Mesodermal cell (in vitro differentiated cells): ENCODE measurements around the gene BBOX1.

ENCODE experiments used
- H3K27ac ChIP-seq: 2 replicates; pipeline ENCODE4 v1.7.0; 2013; ENCODE audit warnings: mild to moderate bottlenecking, low read depth, low read length, moderate library complexity; ENCODE audit not compliant: severe bottlenecking
- H3K36me3 ChIP-seq: 2 replicates; pipeline ENCODE4 v1.7.1; 2013; ENCODE audit warnings: mild to moderate bottlenecking, low read length, moderate library complexity; ENCODE audit not compliant: control insufficient read depth, insufficient read depth
- H3K4me1 ChIP-seq: one replicate; pipeline ENCODE4 v1.7.1; 2013; ENCODE audit warnings: mild to moderate bottlenecking, low read length; ENCODE audit not compliant: insufficient read depth, control insufficient read depth, poor library complexity, severe bottlenecking
- H3K4me3 ChIP-seq: 2 replicates; pipeline ENCODE4 v1.7.0; 2013; ENCODE audit warnings: low read length, control low read depth, mild to moderate bottlenecking; ENCODE audit not compliant: insufficient read depth, poor library complexity, severe bottlenecking; ENCODE audit errors: extremely low read depth
- H3K9me3 ChIP-seq: 2 replicates; pipeline ENCODE4 v1.7.1; 2013; ENCODE audit warnings: mild to moderate bottlenecking, low read length, moderate library complexity; ENCODE audit not compliant: control insufficient read depth
- WGBS, 2 experiments: methylation state at CpG; one replicate each; pipeline ENCODE4 v1.1.5; 2013; ENCODE audit warnings: missing lambda C conversion rate in 2 of 2; ENCODE audit not compliant: insufficient coverage in 2 of 2; 5-methylcytosine and 5-hydroxymethylcytosine counted together

BBOX1 gene

GRCh38 chr11:27058456-27058855 lies 17.8 kb downstream of the BBOX1 start:
- Histone ChIP-seq H3K9me3 (no peaks in the 10 kb centered on the region), H3K4me1 (no peaks in the 10 kb centered on the region), H3K4me3 (no peak overlapping the region), H3K27ac (no peak overlapping the region), H3K36me3 (no peaks in the 10 kb centered on the region)
- WGBS, 2 experiments, result no CpG with 5 or more reads among the region's 1 CpG

- Histone ChIP-seq H3K36me3 (no peaks in the 10 kb centered on the region), H3K4me3 (no peak overlapping the region), H3K4me1 (no peaks in the 10 kb centered on the region), H3K27ac (no peak overlapping the region), H3K9me3 (no peaks in the 10 kb centered on the region)
- WGBS, 2 experiments, result 69 to 82% methylated on average over 3 of the region's 3 CpGs
These were observed 18.8 kb downstream of the BBOX1 start for GRCh38 chr11:27059431-27059830.

- no peak overlapping the region for H3K4me3 ChIP-seq
- H3K9me3 ChIP-seq, result no peaks in the 10 kb centered on the region
- H3K27ac ChIP-seq, result no peak overlapping the region
- no peaks in the 10 kb centered on the region for H3K36me3 ChIP-seq
- no peaks in the 10 kb centered on the region for H3K4me1 ChIP-seq
- WGBS, 2 experiments, result 100% methylated on average over 1 of the region's 3 CpGs; no CpG with 5 or more reads in 1 of the 2 experiments
These were observed 20.3 kb downstream of the BBOX1 start for GRCh38 chr11:27060816-27061460.

- H3K4me3 ChIP-seq, result no peak overlapping the region
- no peaks in the 10 kb centered on the region for H3K4me1 ChIP-seq
- no peaks in the 10 kb centered on the region for H3K36me3 ChIP-seq
- 100% methylated on average over 1 of the region's 2 CpGs for WGBS, 2 experiments
- no peaks in the 10 kb centered on the region for H3K9me3 ChIP-seq
- no peak overlapping the region for H3K27ac ChIP-seq
These were observed 20.8 kb downstream of the BBOX1 start for GRCh38 chr11:27061461-27061821.

- Histone ChIP-seq H3K27ac (no peak overlapping the region), H3K4me3 (no peak overlapping the region), H3K4me1 (no peaks in the 10 kb centered on the region), H3K9me3 (no peaks in the 10 kb centered on the region), H3K36me3 (no peaks in the 10 kb centered on the region)
- WGBS, 2 experiments, result 80% methylated on average over 1 of the region's 2 CpGs; no CpG with 5 or more reads in 1 of the 2 experiments
These were observed 23.5 kb downstream of the BBOX1 start for GRCh38 chr11:27064086-27064485.

- no peak overlapping the region for H3K27ac ChIP-seq
- no peak overlapping the region for H3K4me3 ChIP-seq
- no peaks in the 10 kb centered on the region for H3K9me3 ChIP-seq
- H3K36me3 ChIP-seq, result no peaks in the 10 kb centered on the region
- no peaks in the 10 kb centered on the region for H3K4me1 ChIP-seq
- WGBS, 2 experiments, result 100% methylated on average over 1 of the region's 1 CpG; no CpG with 5 or more reads in 1 of the 2 experiments
These were observed 34.6 kb downstream of the BBOX1 start for GRCh38 chr11:27075192-27075591.

GRCh38 chr11:27075655-27076054 lies 35.0 kb downstream of the BBOX1 start:
- Histone ChIP-seq H3K4me1 (no peaks in the 10 kb centered on the region), H3K27ac (no peak overlapping the region), H3K9me3 (no peaks in the 10 kb centered on the region), H3K36me3 (no peaks in the 10 kb centered on the region), H3K4me3 (no peak overlapping the region)
- WGBS, 2 experiments, result 71% methylated on average over 1 of the region's 1 CpG; no CpG with 5 or more reads in 1 of the 2 experiments

GRCh38 chr11:27076121-27076589 lies 35.5 kb downstream of the BBOX1 start:
- peaks cover 3% of the 10 kb centered on the region for H3K4me1 ChIP-seq
- no peak overlapping the region for H3K27ac ChIP-seq
- no peaks in the 10 kb centered on the region for H3K36me3 ChIP-seq
- no peaks in the 10 kb centered on the region for H3K9me3 ChIP-seq
- 100% methylated on average over 1 of the region's 2 CpGs for WGBS, 2 experiments
- no peak overlapping the region for H3K4me3 ChIP-seq

- Histone ChIP-seq H3K4me3 (no peak overlapping the region), H3K4me1 (peaks cover 3% of the 10 kb centered on the region), H3K36me3 (no peaks in the 10 kb centered on the region), H3K9me3 (no peaks in the 10 kb centered on the region), H3K27ac (no peak overlapping the region)
These were observed 40.4 kb downstream of the BBOX1 start for GRCh38 chr11:27081056-27081455.

GRCh38 chr11:27083241-27083640 lies 42.6 kb downstream of the BBOX1 start:
- Histone ChIP-seq H3K36me3 (no peaks in the 10 kb centered on the region), H3K9me3 (no peaks in the 10 kb centered on the region), H3K4me1 (peaks cover 3% of the 10 kb centered on the region), H3K27ac (no peak overlapping the region), H3K4me3 (no peak overlapping the region)
- WGBS, 2 experiments, result 87 to 94% methylated on average over 2 of the region's 2 CpGs

- Histone ChIP-seq H3K4me1 (peaks cover 3% of the 10 kb centered on the region), H3K4me3 (no peak overlapping the region), H3K9me3 (no peaks in the 10 kb centered on the region), H3K27ac (no peak overlapping the region), H3K36me3 (no peaks in the 10 kb centered on the region)
These were observed 43.2 kb downstream of the BBOX1 start for GRCh38 chr11:27083782-27084181.
